ENCODE results near the gene KDM5C. TPM values are rescaled to one million over a fixed set of nuclear protein-coding genes. Genes with fewer than 3 reads are reported as not detected.

The KDM5C gene
- total RNA-seq, 6 experiments from 2014 or later: 27.9 to 61.6 (median 50.6) TPM

DNA sequence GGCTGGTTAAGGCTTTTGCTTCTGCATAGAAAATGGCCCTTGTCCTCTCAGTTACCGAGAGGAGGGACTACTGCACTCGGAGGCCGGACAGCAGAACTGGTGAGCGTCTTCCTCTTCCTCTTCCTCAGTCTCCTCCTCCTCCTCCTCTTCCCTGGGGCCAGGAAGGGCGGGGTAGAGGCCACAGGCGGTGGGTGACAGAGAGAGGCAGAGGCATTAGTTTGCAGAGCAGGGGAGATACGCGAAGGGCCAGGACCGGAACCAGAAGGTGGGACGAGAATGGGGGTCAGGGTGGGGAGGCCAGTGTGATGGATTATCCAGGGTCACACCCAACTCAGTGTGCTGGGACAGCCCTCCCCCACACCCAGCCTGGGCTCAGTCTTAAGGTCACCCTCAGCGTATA is 41.9 kb upstream of the KDM5C start:
- DNase-seq (no peak), ATAC-seq (peak in 3 of 4 donors; percentile 41 to 60 (median 42))
- H3K36me3 ChIP-seq: no peaks in the 10 kb centered on the region
- H3K27ac ChIP-seq: no peak overlapping the region
- 52% methylated on average over 9 of the region's 11 CpGs for WGBS (ENCODE audit: insufficient coverage, low coverage, low lambda C conversion rate, missing lambda C conversion rate)
- H3K4me3 ChIP-seq: no peak overlapping the region
- intact Hi-C loops (cut with DNase I): no loop called here
- TF ChIP-seq, protein P1, sequence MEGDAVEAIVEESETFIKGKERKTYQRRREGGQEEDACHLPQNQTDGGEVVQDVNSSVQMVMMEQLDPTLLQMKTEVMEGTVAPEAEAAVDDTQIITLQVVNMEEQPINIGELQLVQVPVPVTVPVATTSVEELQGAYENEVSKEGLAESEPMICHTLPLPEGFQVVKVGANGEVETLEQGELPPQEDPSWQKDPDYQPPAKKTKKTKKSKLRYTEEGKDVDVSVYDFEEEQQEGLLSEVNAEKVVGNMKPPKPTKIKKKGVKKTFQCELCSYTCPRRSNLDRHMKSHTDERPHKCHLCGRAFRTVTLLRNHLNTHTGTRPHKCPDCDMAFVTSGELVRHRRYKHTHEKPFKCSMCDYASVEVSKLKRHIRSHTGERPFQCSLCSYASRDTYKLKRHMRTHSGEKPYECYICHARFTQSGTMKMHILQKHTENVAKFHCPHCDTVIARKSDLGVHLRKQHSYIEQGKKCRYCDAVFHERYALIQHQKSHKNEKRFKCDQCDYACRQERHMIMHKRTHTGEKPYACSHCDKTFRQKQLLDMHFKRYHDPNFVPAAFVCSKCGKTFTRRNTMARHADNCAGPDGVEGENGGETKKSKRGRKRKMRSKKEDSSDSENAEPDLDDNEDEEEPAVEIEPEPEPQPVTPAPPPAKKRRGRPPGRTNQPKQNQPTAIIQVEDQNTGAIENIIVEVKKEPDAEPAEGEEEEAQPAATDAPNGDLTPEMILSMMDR (IDR thresholded peaks at IDR 0.05): no peak
- no peak for TF ChIP-seq POLR2A (IDR thresholded peaks at IDR 0.05)
- no peaks in the 10 kb centered on the region for H3K9me3 ChIP-seq
- no peaks in the 10 kb centered on the region for H3K4me1 ChIP-seq
- no peaks in the 10 kb centered on the region for H3K27me3 ChIP-seq

DNA sequence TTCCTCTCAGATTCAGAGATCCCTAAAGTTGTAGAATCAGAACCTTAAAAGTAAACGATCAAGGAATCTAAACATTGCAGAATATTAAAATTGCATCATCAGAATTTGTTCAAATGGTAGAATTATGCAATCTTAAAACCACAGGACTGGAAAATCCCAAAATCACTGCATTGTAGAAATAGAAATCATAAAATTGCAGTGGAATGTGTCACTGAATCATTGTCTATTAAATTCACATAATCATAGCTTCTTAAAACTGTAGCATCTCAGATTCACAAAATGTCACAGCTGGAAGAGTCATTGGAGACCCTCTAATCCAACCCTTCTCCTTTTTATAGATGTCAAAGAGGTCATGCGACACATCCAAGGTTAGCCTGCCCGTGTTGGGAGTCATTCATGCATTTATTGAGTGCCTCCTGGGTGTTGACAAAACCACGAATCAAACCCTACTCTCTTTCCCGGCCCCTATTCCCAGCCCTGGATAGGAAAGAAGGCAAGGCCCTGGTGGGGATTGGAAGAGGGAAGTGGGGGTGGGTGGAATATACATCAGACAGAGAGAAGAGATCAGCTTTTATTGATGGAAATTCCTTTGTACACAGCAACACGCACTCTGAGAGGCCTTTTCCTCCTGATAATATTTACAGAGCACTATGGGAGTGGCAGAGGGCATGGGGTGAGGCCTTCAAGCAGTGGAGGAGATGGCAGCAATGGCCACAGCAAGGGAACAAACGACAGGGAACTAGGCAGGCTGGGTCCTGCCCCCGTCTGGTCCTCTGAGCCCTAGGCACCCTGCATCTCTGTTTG is 41.0 kb upstream of the KDM5C start:
- no peaks in the 10 kb centered on the region for H3K9me3 ChIP-seq
- no peaks in the 10 kb centered on the region for H3K36me3 ChIP-seq
- no peaks in the 10 kb centered on the region for H3K27me3 ChIP-seq
- H3K27ac ChIP-seq: no peak overlapping the region
- H3K4me3 ChIP-seq: no peak overlapping the region
- ATAC-seq (no peak), DNase-seq (no peak)
- TF ChIP-seq, protein P1 (IDR thresholded peaks at IDR 0.05): no peak
- no peak for TF ChIP-seq POLR2A (IDR thresholded peaks at IDR 0.05)
- 42% methylated on average over 7 of the region's 8 CpGs for WGBS (ENCODE audit: insufficient coverage, low coverage, low lambda C conversion rate, missing lambda C conversion rate)
- intact Hi-C loops (cut with DNase I): no loop called here
- H3K4me1 ChIP-seq: no peaks in the 10 kb centered on the region

DNA sequence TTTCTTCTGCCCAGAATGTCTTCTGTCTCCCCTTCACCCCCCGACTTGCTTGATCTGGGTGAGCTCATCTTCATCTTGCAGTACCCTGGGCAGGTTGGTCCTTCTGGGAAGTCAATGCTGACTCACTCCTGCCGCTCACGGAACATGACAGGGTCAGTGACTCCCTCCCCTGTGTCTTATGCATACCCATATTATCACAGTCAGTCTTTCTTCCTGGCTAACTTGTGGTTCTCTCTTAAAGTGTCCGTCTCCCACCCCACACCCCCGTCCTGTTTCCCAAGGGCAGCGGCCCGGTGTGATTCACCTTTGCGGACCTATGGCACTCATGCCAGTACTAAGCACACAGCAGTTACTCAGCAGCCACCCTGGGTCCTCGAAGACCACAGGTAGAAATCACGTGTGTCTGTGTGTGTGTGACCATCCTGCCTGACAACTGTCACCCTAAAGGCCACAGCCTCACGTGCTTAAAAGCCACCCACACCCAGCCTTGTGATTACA is 38.6 kb upstream of the KDM5C start:
- Histone ChIP-seq H3K9me3 (no peaks in the 10 kb centered on the region), H3K27ac (no peak overlapping the region), H3K4me1 (no peaks in the 10 kb centered on the region), H3K36me3 (no peaks in the 10 kb centered on the region), H3K27me3 (no peaks in the 10 kb centered on the region), H3K4me3 (no peak overlapping the region)
- ATAC-seq (peak in 1 of 4 donors; percentile 51), DNase-seq (no peak)
- intact Hi-C loops (cut with DNase I): no loop called here
- WGBS (ENCODE audit: insufficient coverage, low coverage, low lambda C conversion rate, missing lambda C conversion rate): 37% methylated on average over 8 of the region's 11 CpGs
- no peak for TF ChIP-seq POLR2A (IDR thresholded peaks at IDR 0.05)
- TF ChIP-seq, protein P1 (IDR thresholded peaks at IDR 0.05): no peak

DNA sequence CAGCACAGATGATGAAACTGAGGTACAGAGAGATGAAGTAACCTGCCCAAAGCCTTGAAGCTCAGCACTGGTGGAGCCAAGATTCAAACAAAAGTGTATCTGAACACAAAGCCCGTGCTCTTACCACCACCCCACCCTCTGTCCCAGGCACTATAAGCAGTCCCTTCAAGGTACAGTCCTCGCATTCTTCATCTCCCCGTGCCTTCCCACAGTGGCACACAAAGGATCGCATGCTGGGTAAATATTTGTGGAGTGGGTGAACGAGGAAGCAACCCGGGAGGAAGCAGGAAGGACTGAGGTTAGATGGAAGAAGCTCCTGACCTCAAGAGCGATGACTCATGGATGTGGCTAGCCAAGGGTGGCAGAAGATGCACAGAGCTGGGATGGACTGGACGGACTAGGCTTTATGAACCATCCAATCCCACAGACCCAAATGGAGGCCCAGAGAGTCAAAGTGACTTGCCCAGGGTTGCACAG is 37.9 kb upstream of the KDM5C start:
- no peaks in the 10 kb centered on the region for H3K4me1 ChIP-seq
- intact Hi-C loops (cut with DNase I): no loop called here
- DNase-seq: no peak
- peak in 1 of 4 donors; percentile 40 for ATAC-seq
- no peak overlapping the region for H3K4me3 ChIP-seq
- no peaks in the 10 kb centered on the region for H3K36me3 ChIP-seq
- no peaks in the 10 kb centered on the region for H3K27me3 ChIP-seq
- 25% methylated on average over 8 of the region's 8 CpGs for WGBS (ENCODE audit: insufficient coverage, low coverage, low lambda C conversion rate, missing lambda C conversion rate)
- no peaks in the 10 kb centered on the region for H3K9me3 ChIP-seq
- TF ChIP-seq POLR2A (IDR thresholded peaks at IDR 0.05): no peak
- TF ChIP-seq, protein P1 (IDR thresholded peaks at IDR 0.05): no peak
- no peak overlapping the region for H3K27ac ChIP-seq
